Measurements from ENCODE around the gene C5orf58.
"Not testable (repeated sequence)": the region's sequence is repeated elsewhere in the genome, so short reads cannot be mapped to it uniquely, and the experiment has no call there.

Gene C5orf58

GRCh38 chr5:170247363-170247762 lies 14.6 kb downstream of the C5orf58 start:
- no peak for DNase-seq (ENCODE audit: extremely low read depth, insufficient read length)
- no peak for TF ChIP-seq CTCF (IDR thresholded peaks at IDR 0.05; ENCODE audit: insufficient read depth, low read length, poor library complexity, severe bottlenecking)
- no peak overlapping the region for H3K4me3 ChIP-seq (replicated peaks; ENCODE audit: low read depth, low read length)
- H3K36me3 ChIP-seq (ENCODE audit: control insufficient read depth, insufficient read depth, low read length): peaks cover 7% of the 10 kb centered on the region
- H3K27me3 ChIP-seq (replicated peaks; ENCODE audit: control insufficient read depth, insufficient read depth, low read length): no peaks in the 10 kb centered on the region

- peaks cover 7% of the 10 kb centered on the region for H3K36me3 ChIP-seq (ENCODE audit: control insufficient read depth, insufficient read depth, low read length)
- no peak for DNase-seq (ENCODE audit: extremely low read depth, insufficient read length)
- no peak overlapping the region for H3K4me3 ChIP-seq (replicated peaks; ENCODE audit: low read depth, low read length)
- TF ChIP-seq CTCF (IDR thresholded peaks at IDR 0.05; ENCODE audit: insufficient read depth, low read length, poor library complexity, severe bottlenecking): no peak
- H3K27me3 ChIP-seq (replicated peaks; ENCODE audit: control insufficient read depth, insufficient read depth, low read length): no peaks in the 10 kb centered on the region
Observed at GRCh38 chr5:170248172-170248930, 15.6 kb downstream of the C5orf58 start.

- not testable (repeated sequence) for H3K36me3 ChIP-seq (ENCODE audit: control insufficient read depth, insufficient read depth, low read length); H3K27me3 ChIP-seq (replicated peaks; ENCODE audit: control insufficient read depth, insufficient read depth, low read length); H3K4me3 ChIP-seq (replicated peaks; ENCODE audit: low read depth, low read length); DNase-seq (ENCODE audit: extremely low read depth, insufficient read length)
Observed at GRCh38 chr5:170248931-170249227, 16.1 kb downstream of the C5orf58 start.

GRCh38 chr5:170249355-170249754 lies 16.6 kb downstream of the C5orf58 start:
- Histone ChIP-seq H3K4me3 (replicated peaks; ENCODE audit: low read depth, low read length) (no peak overlapping the region), H3K36me3 (ENCODE audit: control insufficient read depth, insufficient read depth, low read length) (peaks cover 7% of the 10 kb centered on the region), H3K27me3 (replicated peaks; ENCODE audit: control insufficient read depth, insufficient read depth, low read length) (no peaks in the 10 kb centered on the region)
- TF ChIP-seq CTCF (IDR thresholded peaks at IDR 0.05; ENCODE audit: insufficient read depth, low read length, poor library complexity, severe bottlenecking): no peak
- DNase-seq (ENCODE audit: extremely low read depth, insufficient read length): no peak

GRCh38 chr5:170250810-170251317 lies 18.1 kb downstream of the C5orf58 start:
- DNase-seq (ENCODE audit: extremely low read depth, insufficient read length): no peak
- TF ChIP-seq CTCF (IDR thresholded peaks at IDR 0.05; ENCODE audit: insufficient read depth, low read length, poor library complexity, severe bottlenecking): no peak
- no peaks in the 10 kb centered on the region for H3K27me3 ChIP-seq (replicated peaks; ENCODE audit: control insufficient read depth, insufficient read depth, low read length)

GRCh38 chr5:170251462-170251861 lies 18.7 kb downstream of the C5orf58 start:
- DNase-seq (ENCODE audit: extremely low read depth, insufficient read length): no peak
- Histone ChIP-seq H3K36me3 (ENCODE audit: control insufficient read depth, insufficient read depth, low read length) (peaks cover 9% of the 10 kb centered on the region), H3K27me3 (replicated peaks; ENCODE audit: control insufficient read depth, insufficient read depth, low read length) (no peaks in the 10 kb centered on the region), H3K4me3 (replicated peaks; ENCODE audit: low read depth, low read length) (no peak overlapping the region)
- TF ChIP-seq CTCF (IDR thresholded peaks at IDR 0.05; ENCODE audit: insufficient read depth, low read length, poor library complexity, severe bottlenecking): no peak

More at GRCh38 chr5:170250810-170251317, 18.1 kb downstream of the C5orf58 start:
- Histone ChIP-seq H3K36me3 (ENCODE audit: control insufficient read depth, insufficient read depth, low read length) (peaks cover 8% of the 10 kb centered on the region), H3K4me3 (replicated peaks; ENCODE audit: low read depth, low read length) (no peak overlapping the region)
